ENCODE data around the gene LRP11.

Gene LRP11

DNA sequence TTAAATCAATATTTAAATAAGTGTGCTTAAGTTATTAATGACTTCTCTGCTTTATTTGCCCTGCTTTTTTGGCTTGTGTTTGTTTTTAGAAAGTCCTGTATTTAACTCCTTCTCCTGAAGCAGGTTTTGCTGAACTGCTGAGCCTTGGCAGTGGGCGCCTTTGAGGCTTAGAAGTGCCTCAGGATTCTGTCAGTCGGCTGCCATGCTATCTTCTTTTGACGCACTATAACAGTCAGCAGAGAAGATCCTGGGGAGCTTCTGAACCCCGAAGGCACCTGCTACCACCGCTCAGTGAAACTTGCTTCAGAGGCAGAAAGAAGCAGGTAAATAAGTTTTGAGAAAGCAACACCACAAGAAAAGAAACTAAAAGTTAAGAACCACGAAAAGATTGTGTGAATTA lies 92.2 kb downstream of the LRP11 start:
- DNase-seq: no peak

DNA sequence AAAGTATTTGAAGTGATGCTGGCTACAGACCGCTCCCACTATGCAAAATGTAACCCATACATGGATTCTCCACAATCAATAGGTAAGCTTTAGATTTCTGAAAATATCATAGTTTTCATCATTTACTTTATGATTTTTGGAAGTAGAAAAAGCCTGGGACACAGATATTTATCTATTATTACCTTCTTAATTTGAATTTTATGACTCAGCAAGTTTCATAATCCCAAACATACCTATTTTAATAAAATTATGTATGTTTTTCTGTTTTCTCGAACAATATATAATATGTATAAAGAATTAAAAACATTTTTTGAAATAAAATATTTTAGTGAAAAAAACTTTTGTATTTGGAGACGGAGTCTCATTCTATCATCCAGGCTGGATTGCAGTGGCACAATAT lies 93.0 kb downstream of the LRP11 start:
- DNase-seq: no peak

DNA sequence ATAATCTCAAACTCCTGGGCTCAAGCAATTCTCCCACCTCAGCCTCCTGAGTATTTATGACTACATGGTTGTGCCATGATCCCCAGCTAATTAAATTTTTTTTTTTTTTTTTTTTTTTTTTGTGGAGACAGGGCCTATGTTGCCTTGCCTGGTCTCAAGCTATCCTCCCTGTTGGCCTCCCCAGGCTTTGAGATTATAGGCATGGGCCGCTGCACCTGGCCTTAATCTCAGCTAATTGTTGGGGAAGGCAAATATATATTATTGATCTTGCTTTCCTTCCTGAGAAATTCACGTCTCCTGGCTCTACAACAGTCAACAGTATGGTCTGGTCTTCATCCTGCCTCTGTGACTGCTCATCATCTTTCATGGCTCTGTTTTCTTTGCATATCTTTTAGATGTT lies 94.5 kb downstream of the LRP11 start:
- no peak for DNase-seq
